Hepatocyte (in vitro differentiated cells): ENCODE results near the gene SCAMP2. TPM values are rescaled to one million over a fixed set of nuclear protein-coding genes. Genes with fewer than 3 reads are reported as not detected.

ENCODE experiments used
- DNase-seq: peaks from one replicate; pipeline ENCODE4 v3.0.0-alpha.2; 2016; ENCODE audit warnings: low spot score
- H2AFZ ChIP-seq: fragments of 200-600 bp; sonication (generic); 2 replicates; pipeline ENCODE4 v1.6.0; 2016; ENCODE audit warnings: antibody characterized with exemption, mild to moderate bottlenecking
- H3K27ac ChIP-seq: fragments of 200-600 bp; sonication (generic); 2 replicates; pipeline ENCODE4 v1.5.1; 2016; ENCODE audit warnings: mild to moderate bottlenecking
- H3K27me3 ChIP-seq: fragments of 200-600 bp; sonication (generic); 2 replicates; pipeline ENCODE4 v1.6.1; 2016
- H3K36me3 ChIP-seq: fragments of 200-600 bp; sonication (generic); replicated peaks from 2 replicates; pipeline ENCODE4 v1.5.1; 2016; ENCODE audit warnings: low read depth; ENCODE audit not compliant: insufficient read depth
- H3K4me1 ChIP-seq: fragments of 200-600 bp; sonication (generic); 2 replicates; pipeline ENCODE4 v1.5.1; 2016; ENCODE audit warnings: mild to moderate bottlenecking, moderate library complexity; ENCODE audit not compliant: insufficient read depth
- H3K4me2 ChIP-seq: fragments of 200-600 bp; sonication (generic); 2 replicates; pipeline ENCODE4 v1.6.0; 2016
- H3K4me3 ChIP-seq: fragments of 200-600 bp; sonication (generic); 2 replicates; pipeline ENCODE4 v1.5.1; 2016; ENCODE audit warnings: mild to moderate bottlenecking
- H3K79me2 ChIP-seq: fragments of 200-600 bp; sonication (generic); 2 replicates; pipeline ENCODE4 v1.6.0; 2017; ENCODE audit warnings: mild to moderate bottlenecking
- H3K9me2 ChIP-seq: fragments of 200-600 bp; sonication (generic); replicated peaks from 2 replicates; pipeline ENCODE4 v1.6.0; 2017; ENCODE audit warnings: mild to moderate bottlenecking; ENCODE audit not compliant: insufficient read depth
- H3K9me3 ChIP-seq: fragments of 200-600 bp; sonication (generic); 2 replicates; pipeline ENCODE4 v1.5.1; 2016; ENCODE audit warnings: low read depth, mild to moderate bottlenecking
- H4K20me1 ChIP-seq: fragments of 200-600 bp; sonication (generic); 2 replicates; pipeline ENCODE4 v1.6.0; 2016; ENCODE audit warnings: mild to moderate bottlenecking; ENCODE audit not compliant: insufficient read depth, poor library complexity, severe bottlenecking
- CTCF ChIP-seq: fragments of 200-600 bp; sonication (generic); IDR thresholded peaks from 2 replicates; pipeline ENCODE4 v1.5.1; 2016; ENCODE audit warnings: antibody characterized with exemption, mild to moderate bottlenecking; ENCODE audit not compliant: poor library complexity
- EZH2 ChIP-seq: fragments of 200-600 bp; sonication (generic); IDR thresholded peaks from 2 replicates; pipeline ENCODE4 v1.6.1; 2016; ENCODE audit warnings: antibody characterized with exemption, mild to moderate bottlenecking, borderline replicate concordance
- EZH2phosphoT487 ChIP-seq: fragments of 200-600 bp; sonication (generic); IDR thresholded peaks from one replicate; pipeline ENCODE4 v1.6.1; 2018; ENCODE audit warnings: antibody characterized with exemption, mild to moderate bottlenecking, low read depth, moderate library complexity; ENCODE audit not compliant: unreplicated experiment, severe bottlenecking
- WGBS: methylation state at CpG from one replicate; pipeline ENCODE4 v1.1.6; 2016; ENCODE audit warnings: low lambda C conversion rate; ENCODE audit errors: missing lambda C conversion rate; 5-methylcytosine and 5-hydroxymethylcytosine counted together
- polyA plus RNA-seq: library from polyadenylated mRNA; unstranded; fragments of >200 nt; fragmentation: Nextera tagmentation; extraction: Ambion mirVana; gene quantifications from 2 replicates; pipeline ENCODE4 v1.2.1, GENCODE V29; 2016
- total RNA-seq: library from RNA; depleted of rRNA; stranded (reverse); fragments of >200 nt; gene quantifications from 2 replicates; pipeline ENCODE4 v1.2.3, GENCODE V29; 2014

SCAMP2 gene
- total and polyA plus RNA-seq, 2 experiments from 2014 or later = 64.0 to 130 TPM

GRCh38 chr15:74798388-74799254, 74.5 kb downstream of the SCAMP2 start:
- 95% methylated on average over 23 of the region's 25 CpGs for WGBS
- Histone ChIP-seq H3K9me3 (no peaks in the 10 kb centered on the region), H3K4me3 (no peak overlapping the region), H3K27ac (no peak overlapping the region), H3K4me1 (no peaks in the 10 kb centered on the region), H2AFZ (no peak overlapping the region), H4K20me1 (peaks cover 19% of the 10 kb centered on the region), H3K27me3 (no peaks in the 10 kb centered on the region), H3K4me2 (no peak overlapping the region), H3K36me3 (no peaks in the 10 kb centered on the region), H3K79me2 (peaks cover 26% of the 10 kb centered on the region), H3K9me2 (no peaks in the 10 kb centered on the region)
- TF ChIP-seq EZH2phosphoT487 (no peak), EZH2 (no peak), CTCF (no peak)
- DNase-seq = no peak

- H3K79me2 ChIP-seq = peaks cover 51% of the 10 kb centered on the region
- no peak overlapping the region for H3K4me2 ChIP-seq
- H3K4me3 ChIP-seq = no peak overlapping the region
- H3K9me3 ChIP-seq = no peaks in the 10 kb centered on the region
- TF ChIP-seq EZH2phosphoT487 = no peak
- no peak for TF ChIP-seq CTCF
- no peak for TF ChIP-seq EZH2
- no peak overlapping the region for H3K27ac ChIP-seq
- no peak for DNase-seq
- no peaks in the 10 kb centered on the region for H3K4me1 ChIP-seq
- no peaks in the 10 kb centered on the region for H3K36me3 ChIP-seq
- no peak overlapping the region for H2AFZ ChIP-seq
- H3K9me2 ChIP-seq = no peaks in the 10 kb centered on the region
- H3K27me3 ChIP-seq = no peaks in the 10 kb centered on the region
- H4K20me1 ChIP-seq = peaks cover 42% of the 10 kb centered on the region
- WGBS = 97% methylated on average over 14 of the region's 14 CpGs
Measured at GRCh38 chr15:74795966-74796625, 77.1 kb downstream of the SCAMP2 start.

GRCh38 chr15:74794970-74795349, 78.2 kb downstream of the SCAMP2 start:
- peaks cover 48% of the 10 kb centered on the region for H4K20me1 ChIP-seq
- no peaks in the 10 kb centered on the region for H3K9me3 ChIP-seq
- H3K4me1 ChIP-seq = peaks cover 8% of the 10 kb centered on the region
- H3K4me2 ChIP-seq = no peak overlapping the region
- no peak overlapping the region for H3K4me3 ChIP-seq
- peaks cover 62% of the 10 kb centered on the region for H3K79me2 ChIP-seq
- no peak overlapping the region for H3K27ac ChIP-seq
- no peak for TF ChIP-seq EZH2phosphoT487
- H3K36me3 ChIP-seq = no peaks in the 10 kb centered on the region
- H2AFZ ChIP-seq = no peak overlapping the region
- WGBS = 96% methylated on average over 9 of the region's 9 CpGs
- no peaks in the 10 kb centered on the region for H3K9me2 ChIP-seq
- no peak for DNase-seq
- no peaks in the 10 kb centered on the region for H3K27me3 ChIP-seq
